HS-5 (cell line): ENCODE measurements around the gene PKM.
"Not testable (repeated sequence)": the region's sequence is repeated elsewhere in the genome, so short reads cannot be mapped to it uniquely, and the experiment has no call there.

Source experiments
- DNase-seq: peaks from one replicate; pipeline ENCODE4 v3.0.0-alpha.2; 2012; ENCODE audit warnings: low read depth

Gene PKM

GRCh38 chr15:72231066-72231832, at the start of gene PKM:
TSS of gene PKM (minus strand) at chr15:72231190. CDS start at chr15:72219097, 12,093 bp downstream.
- peak; percentile 91 for DNase-seq

GRCh38 chr15:72280751-72281150, 49.8 kb upstream of the PKM start:
- DNase-seq: no peak

DNA sequence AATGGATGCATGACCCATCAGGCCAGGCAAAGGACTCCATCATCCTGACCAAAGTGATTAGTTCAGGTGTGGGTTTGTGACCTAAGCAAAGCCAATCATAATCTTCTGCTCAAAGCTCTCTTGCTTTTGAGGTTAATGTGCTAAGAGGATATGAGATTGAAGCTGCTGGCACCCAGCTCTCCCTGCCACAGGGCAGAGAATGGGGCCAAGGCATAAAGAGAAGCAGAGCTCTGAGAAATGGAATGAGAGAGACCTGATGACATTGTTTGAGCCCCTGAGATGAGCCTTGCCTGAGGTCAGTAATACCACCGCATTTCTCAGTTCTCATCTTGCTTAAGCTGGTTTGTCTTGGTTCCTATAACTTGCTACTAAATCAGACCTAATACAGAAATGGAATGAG, 47.7 kb upstream of the PKM start:
- no peak for DNase-seq

GRCh38 chr15:72276326-72276700, 45.3 kb upstream of the PKM start:
- DNase-seq: no peak

- DNase-seq: not testable (repeated sequence)
Observed at GRCh38 chr15:72275635-72276325, 44.8 kb upstream of the PKM start.

GRCh38 chr15:72272997-72273352, 42.0 kb upstream of the PKM start:
- DNase-seq: no peak

- DNase-seq: peak; percentile 83
Observed at GRCh38 chr15:72272213-72272996, 41.4 kb upstream of the PKM start, which contains the start of gene PARP6. TSS of gene PARP6 (minus strand) at chr15:72272554. CDS start at chr15:72267477, 5,077 bp downstream.

- peak; percentile 5 for DNase-seq
Observed at GRCh38 chr15:72271895-72272212, 40.9 kb upstream of the PKM start.

GRCh38 chr15:72271221-72271620, 40.2 kb upstream of the PKM start:
- no peak for DNase-seq

DNA sequence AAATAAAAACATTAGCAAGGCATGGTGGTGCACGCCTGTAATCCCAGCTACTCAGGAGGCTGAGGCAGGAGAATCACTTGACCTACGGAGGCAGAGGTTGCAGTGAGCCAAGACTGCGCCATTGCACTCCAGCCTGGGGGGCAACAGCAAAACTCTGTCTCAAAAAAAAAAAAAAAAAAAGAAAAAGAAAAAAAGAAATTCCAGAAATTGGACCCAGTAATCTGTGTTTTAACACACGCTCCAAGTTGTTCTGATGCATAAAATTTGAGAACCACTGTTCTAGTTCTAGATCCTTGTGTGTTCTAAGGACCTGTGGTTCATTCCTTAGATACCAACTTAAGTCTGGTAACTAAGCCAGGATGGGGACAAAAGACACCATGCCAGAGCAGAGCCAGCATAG, 38.7 kb upstream of the PKM start:
- no peak for DNase-seq

DNA sequence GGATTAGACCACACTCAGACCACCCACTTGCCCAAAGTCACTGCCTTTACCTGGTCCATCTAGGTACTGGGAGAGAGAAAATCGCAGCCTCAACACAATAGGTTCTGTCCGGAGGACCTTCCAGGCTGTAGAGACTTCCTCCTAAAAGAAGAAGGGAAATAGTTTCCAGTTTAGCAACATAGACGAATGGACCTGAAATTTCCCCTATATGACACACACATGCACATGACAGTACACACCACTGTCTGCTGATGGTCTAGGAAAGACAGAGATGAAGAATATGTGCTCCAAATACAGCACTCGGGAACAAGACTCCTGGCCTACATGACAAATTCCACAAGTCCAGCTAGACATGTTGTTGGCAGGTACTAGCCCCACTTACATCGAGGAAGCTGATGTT, 34.0 kb upstream of the PKM start:
- no peak for DNase-seq

DNA sequence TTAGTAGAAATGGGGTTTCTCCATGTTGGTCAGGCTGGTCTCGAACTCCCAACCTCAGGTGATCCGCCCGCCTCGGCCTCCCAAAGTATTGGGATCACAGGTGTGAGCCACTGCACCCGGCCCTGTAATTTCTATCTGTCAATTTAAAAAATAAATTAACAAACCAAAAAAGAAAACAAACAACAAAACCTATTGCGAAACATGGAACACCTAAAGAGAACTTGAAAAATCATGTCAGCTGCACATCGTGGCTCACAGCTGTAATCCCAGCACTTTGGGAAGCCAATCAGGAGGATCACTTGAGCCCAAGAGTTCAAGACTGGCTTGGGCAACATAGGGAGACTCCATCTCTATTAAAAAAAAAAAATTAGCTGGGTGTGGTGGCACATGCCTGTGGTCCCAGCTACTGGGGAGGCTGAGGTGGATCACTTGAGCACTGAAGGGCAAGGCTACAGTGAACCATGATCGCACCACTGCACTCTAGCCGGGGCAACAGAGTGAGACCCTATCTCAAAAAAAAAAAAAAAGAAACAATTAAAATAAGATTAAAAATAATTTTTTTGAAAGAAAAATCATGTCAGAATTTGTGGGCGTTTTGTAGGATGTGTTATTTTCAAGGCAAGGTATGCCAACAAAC, 21.8 kb upstream of the PKM start:
- DNase-seq: no peak

DNA sequence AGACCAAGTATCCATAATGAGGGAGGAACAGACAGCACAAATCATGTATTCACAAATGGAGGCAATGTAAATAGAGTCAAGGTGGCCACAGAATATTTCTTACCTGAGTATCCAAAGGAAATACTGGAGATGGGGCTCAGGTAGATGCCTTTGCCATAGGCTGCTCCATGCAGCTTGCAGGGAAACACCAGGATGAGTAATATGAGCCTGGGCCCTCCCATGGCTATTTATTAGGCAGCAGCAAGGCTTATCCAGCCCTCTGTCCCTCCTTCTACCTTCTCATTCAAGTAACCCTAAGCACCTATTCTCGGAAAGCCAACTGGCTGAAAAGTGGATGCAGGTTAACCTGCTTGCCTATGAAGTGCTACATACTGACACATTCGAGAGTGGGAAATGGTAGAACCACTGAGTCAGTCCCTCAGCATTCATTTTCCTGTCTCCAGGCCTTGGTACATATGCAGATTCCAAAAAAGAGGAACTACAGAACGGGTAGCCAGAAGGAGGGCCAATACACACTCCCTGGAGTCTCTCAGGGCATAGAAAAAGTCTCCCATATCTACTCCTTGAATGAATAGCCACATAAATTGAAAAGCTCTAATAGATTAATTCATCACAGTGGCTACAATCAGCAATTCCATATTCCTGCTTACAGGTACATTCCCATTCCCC, 18.3 kb upstream of the PKM start:
- DNase-seq: no peak

DNA sequence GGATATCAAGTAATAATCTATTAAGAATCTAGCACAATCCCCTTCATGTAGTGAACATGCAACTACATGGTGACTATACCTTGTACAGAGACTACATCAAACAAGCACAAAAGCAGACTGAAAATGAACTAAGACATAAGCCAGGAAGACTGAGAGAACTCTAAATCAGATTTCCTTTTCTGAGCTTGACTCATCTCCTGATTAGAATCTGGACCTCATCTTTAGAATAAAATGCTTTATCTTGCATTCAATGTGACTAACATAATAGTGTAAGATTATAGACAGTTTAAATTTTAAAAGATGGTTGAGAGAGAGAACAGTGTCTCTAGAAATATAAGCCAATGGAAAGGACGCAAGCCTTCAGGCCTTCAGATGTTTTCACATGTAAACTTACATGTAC, 17.5 kb upstream of the PKM start:
- no peak for DNase-seq

GRCh38 chr15:72242775-72243370, 11.9 kb upstream of the PKM start:
- no peak for DNase-seq

GRCh38 chr15:72239652-72240051, 8.7 kb upstream of the PKM start:
- DNase-seq: no peak

- DNase-seq: no peak
Observed at GRCh38 chr15:72238586-72238985, 7.6 kb upstream of the PKM start.

- DNase-seq: no peak
Observed at GRCh38 chr15:72237853-72238224, 6.8 kb upstream of the PKM start.

GRCh38 chr15:72237029-72237852, 6.3 kb upstream of the PKM start:
- peak; percentile 88 for DNase-seq

DNA sequence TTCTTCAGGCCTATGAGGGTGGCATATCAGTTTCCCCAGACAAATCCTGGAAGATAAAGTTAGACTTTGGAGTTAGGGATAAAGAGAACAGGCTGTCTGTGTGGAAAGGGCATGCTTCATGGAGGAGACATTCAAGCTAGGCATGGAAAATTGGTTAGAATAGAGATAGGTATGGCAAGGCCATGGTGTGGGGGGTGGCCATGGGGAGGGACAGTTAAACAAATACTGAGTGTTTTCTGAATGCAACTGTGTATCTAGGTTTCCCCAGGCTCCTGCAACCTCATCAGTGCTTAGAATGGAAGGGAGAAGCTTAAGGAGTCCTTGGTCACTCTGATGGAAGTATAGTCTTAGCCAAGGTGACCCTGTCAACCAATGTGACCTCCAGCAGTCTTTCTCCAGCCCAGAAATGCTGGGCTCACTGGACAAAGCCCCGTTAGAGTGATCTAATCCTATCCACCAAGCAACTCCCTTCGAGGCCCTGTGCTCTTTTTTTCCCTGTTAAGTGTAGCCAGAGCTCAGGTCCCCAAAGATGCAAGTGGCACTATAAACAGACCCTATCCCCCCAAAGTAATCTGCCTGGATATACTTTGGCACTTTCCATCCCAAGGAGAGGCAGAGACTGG, 5.5 kb upstream of the PKM start:
- no peak for DNase-seq
